Activated CD4-positive, alpha-beta T cell treated with anti-CD3 and anti-CD28 coated beads for 4 hours (primary cell): ENCODE data around the gene MESP2.
"Not testable (repeated sequence)": the region's sequence is repeated elsewhere in the genome, so short reads cannot be mapped to it uniquely, and the experiment has no call there.

Experiments
- DNase-seq, 2 donors: peaks; one replicate each; pipeline ENCODE4 v3.0.0-alpha.2; 2020

Gene MESP2

GRCh38 chr15:89781055-89781454 is 4.9 kb downstream of the MESP2 start:
- DNase-seq, result no peak

DNA sequence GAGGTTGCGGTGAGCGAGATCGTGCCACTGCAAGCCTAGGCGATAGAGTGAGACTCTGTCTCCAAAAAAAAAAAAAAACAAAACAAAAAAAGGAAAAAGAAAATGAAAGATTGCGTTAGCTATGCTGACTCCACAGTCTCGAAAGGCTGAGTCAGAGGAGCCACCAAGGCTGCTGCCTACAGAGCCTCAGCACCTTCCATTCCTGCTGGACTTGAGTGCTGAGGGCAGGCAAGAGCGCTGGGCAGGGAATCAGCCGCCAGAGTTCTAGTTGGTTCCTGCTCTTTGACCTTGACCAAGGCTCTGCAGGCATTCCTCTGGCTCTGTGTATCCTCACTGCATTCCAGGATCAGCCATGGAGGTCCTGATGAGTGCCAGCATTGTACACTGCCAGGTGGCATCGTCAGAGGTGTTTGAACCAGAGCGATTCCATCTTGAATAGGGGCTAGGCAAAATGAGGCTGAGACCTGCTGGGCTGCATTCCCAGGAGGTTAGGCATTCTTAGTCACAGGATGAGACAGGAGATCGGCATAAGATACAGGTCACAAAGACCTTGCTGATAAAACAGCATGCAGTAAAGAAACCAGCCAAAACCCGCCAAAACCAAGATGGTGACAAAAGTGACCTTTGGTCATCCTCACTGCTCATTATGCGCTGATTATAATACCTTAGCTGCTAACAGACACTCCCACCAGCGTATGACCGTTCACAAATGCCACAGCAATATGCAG is 5.9 kb downstream of the MESP2 start:
- no peak for DNase-seq

- DNase-seq, result not testable (repeated sequence)
These were observed 6.5 kb downstream of the MESP2 start for GRCh38 chr15:89782619-89782950.

DNA sequence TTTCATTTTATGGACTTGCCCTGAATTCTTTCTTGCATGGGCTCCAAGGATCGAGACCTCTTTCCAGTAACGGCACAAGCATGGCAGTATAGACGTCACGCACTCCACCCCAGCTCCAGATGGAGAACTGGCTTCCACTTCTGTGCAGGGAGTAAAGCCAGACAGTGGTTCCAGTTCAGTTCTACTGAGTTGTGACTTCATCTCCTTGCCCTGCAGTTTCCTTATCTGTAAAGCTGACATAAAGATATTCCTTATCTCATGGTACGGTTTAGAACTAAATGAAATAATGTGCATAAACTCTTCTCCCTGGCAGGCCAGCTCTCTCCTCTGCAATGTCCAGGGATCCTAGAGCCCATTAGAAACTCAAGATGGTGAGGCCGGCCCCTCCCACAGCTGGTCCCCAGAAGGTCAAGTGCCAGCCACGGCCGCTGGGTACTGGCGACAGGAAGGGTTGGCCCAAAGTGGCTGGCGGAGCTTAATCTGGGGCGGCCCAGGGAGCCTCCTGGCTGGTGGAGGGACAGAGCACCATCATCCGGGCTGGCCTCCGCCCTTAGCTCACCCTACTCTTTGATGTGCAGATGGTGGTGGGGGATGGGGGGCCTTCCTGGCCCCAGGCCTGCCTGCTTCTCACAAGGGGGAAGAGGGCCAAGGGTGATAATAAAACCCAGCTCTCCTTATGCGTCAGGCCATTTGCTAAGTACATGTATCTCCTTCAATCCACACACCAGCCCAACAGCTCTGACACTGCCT is 7.2 kb downstream of the MESP2 start:
- no peak for DNase-seq

DNA sequence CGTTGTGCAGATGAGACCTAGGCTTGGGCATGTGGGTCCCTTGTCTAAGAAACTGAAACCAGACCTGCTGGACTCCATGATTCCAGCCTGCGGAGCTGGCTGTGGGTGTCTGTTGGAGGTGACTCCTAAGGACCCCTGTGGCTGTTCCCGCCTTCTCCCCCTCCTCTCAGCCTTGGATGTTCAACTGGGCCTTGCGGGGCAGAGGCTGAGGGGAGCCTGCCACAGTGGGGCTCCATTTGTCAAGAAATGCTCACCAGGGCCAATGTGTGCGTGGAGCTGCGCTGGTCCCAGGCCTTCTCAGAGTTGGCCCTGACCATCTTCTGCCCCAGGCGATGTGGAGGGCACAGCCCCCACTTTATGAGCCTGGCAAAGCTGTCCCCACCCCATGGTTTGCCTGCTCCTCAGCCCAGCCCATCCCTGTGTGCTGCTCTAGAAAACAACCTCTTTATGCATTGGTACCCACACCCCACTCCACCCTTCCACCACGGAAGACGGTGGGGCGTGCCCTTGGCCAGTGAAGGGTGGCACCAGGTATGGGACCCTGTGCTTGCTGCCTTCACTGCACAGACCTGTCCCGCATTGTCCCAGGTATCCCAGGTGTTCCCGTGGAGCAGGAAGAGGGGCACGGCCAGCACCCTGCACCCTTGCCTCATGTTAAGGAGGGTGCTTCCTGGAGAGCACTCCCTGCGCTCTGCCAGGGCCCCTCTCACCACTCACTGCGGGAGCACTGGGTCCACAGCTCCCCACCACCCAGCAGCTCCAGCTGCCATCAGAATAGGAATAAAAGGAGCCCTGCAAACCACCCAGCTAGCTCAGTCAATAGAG is 7.9 kb downstream of the MESP2 start:
- no peak for DNase-seq

GRCh38 chr15:89784686-89784960 is 8.5 kb downstream of the MESP2 start:
- DNase-seq, result no peak

GRCh38 chr15:89785064-89785773 is 9.1 kb downstream of the MESP2 start:
- no peak for DNase-seq

- DNase-seq, result no peak
These were observed 9.6 kb downstream of the MESP2 start for GRCh38 chr15:89785774-89786140.

- no peak for DNase-seq
These were observed 11.8 kb downstream of the MESP2 start for GRCh38 chr15:89787944-89788343.

- not testable (repeated sequence) for DNase-seq
These were observed 12.5 kb downstream of the MESP2 start for GRCh38 chr15:89788585-89788984.

DNA sequence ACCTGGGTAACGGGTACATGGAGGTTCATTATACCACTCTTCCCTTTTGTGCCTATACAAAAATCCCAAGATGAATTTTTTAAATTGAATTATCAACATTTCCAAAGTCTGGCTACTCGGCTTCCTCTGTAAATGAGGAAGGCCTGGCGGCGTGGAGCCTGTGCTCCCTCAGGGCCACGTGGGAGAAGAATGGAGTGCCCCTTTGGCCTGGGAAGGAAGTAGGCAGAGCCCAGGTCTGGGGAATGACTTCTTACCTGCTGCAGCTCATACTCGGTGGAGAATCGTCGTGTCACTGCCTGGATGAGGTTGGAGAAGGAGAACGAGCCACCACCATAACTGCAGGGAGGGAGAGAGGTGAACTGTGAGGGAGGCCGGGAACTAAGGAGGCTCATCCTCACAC is 14.1 kb downstream of the MESP2 start:
- DNase-seq, result no peak

GRCh38 chr15:89790661-89791060 is 14.5 kb downstream of the MESP2 start:
- DNase-seq, result no peak

GRCh38 chr15:89792106-89792805 is 16.1 kb downstream of the MESP2 start:
- DNase-seq, result no peak

DNA sequence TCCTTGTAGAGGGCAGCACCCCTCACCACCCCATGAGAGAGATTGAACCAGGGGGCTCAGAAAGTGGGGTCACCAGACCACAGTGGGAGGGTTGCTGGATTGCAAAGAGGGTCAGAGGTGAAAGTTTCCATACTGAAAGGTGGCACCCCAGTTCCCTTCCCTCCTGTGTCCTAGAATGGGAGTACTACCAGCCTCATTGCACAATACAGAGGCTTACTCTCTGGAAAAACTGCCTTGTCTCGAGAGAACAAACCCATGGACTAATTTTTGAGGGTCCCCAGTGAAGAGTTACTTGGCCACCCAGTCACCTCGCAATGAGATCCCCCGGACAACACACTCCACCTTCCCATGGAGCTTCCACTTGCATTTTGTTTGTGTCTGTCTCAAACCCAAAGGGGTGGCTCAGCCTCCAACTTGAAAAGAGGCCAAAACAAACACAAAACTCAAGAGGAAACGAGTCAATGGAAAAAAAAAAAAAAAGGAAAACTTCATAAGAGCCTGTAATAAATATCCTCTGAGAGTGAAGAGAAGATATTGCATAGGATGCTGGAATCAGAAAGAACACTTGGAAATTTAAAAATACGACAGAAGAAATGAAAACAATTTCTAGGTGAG is 18.6 kb downstream of the MESP2 start:
- DNase-seq, result no peak

- DNase-seq, result no peak
These were observed 19.9 kb downstream of the MESP2 start for GRCh38 chr15:89795996-89796395.

DNA sequence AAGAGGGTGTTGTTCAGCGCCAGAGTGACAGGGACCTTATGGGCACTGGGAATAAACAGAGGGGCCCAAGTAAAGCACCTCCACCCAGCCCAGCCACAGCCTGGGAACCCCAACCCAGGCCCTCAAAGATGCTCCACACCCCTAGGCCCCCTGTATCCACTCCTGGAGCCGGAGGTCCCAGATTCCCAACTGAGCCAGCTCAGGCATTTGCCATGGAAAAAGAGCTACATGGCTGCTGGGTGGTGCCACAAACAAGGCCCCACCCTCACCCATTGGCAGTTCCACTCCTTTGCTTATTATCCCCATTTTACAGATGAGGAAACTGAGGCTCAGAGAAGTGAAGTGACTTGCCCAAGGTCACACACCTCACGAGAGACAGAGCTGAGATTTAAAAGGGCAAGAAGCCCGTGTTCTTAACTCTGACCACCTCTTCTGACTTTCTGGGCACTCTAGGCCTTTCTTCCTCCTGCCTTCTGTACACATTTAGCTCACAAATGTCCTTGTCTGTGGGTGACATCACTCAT is 21.6 kb downstream of the MESP2 start:
- no peak for DNase-seq

DNA sequence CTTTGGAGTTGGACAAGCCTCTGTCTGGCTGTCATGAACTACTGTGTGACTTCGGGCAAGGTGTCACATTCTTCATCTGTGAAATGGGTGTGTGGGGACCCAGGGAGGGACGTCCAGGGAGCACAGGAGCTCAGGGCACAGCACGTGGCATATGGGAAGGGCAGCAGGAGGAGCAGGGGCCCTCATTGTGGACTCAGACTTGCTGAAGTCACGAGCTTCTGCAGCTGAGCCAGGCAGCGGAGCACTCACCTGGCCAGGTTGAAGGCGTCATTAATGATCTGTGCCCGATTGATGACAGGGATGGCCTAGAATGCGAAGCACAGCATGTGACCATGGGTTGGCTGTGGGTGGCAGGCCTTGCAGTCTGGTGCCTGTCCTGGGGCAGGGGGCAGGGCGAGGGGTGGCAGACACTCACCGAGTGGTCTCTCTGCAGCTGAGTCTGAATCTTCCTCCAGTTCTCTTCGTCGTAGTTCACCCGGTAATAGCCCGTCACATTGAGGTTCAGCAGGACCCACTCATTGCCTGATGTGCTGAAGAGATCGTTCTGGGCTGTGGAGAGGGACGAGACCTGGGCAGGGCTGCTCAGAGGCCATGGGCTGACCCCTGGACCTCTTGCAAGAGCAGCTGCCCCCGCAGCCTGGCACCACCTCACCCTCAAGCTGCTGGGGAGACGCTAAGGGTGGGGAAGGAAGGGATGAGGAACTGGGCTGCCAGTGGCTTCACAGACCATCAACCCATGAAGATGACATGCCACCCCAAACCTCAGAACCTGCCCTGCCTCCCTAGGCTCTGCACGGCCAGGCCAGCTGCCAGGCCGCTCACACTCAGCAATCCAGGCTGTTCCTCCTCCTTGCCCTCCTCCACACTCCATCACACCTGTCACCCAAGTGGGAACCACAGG is 23.1 kb downstream of the MESP2 start:
- DNase-seq, result no peak

DNA sequence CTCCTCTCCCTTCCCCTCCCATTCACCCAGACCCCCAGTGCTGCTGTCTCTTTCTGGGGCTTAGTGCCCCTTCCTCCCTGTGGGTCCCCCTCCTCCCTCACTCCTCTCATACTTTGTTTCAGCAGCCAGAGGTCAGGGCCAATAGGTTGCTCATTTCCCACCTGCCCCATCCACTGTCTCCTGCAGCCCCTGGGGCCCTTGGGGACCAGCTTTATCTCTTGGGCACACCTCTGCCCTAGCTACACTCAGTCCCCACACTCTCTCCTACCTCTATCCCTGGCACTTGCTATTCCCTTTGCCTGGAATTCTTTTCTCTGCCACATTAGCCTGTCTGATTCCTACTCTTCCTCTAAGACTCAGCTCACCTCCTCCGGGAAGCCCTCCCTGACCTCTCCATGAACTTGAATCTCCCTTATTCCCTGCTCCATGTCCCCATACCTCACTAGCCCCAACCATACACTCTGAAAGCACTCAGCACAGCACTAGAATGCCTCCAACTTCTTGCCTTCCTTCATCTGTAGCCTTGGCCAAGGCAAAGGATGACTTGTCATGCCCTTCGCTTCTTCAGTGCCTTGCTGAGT is 23.9 kb downstream of the MESP2 start:
- DNase-seq, result no peak

GRCh38 chr15:89801471-89802195 is 25.5 kb downstream of the MESP2 start:
- no peak for DNase-seq
